A673 (cell line): ENCODE measurements around the gene PHF14.

ENCODE experiments used
- CTCF ChIP-seq: fragments of 300-800, 200-600 bp; sonication (generic); conservative IDR thresholded peaks from 2 replicates; pipeline ENCODE4 v1.5.1; 2017; ENCODE audit warnings: low read depth, mild to moderate bottlenecking, antibody characterized with exemption, low read length, moderate library complexity, mixed read lengths
- EZH2 ChIP-seq: fragments of 200-600 bp; sonication (generic); IDR thresholded peaks from 2 replicates; pipeline ENCODE4 v1.6.1; 2017; ENCODE audit warnings: borderline replicate concordance, low read depth, mild to moderate bottlenecking, mixed read lengths, antibody characterized with exemption, low read length; ENCODE audit not compliant: poor library complexity, severe bottlenecking

- no peak for TF ChIP-seq EZH2
- TF ChIP-seq CTCF: no peak
Observed at GRCh38 chr7:11153694-11154093, 180.0 kb downstream of the PHF14 start.
